Measurements from ENCODE around the gene TMPRSS15. TPM values are rescaled to one million over a fixed set of nuclear protein-coding genes. Genes with fewer than 3 reads are reported as not detected.

Gene TMPRSS15
- total and polyA plus RNA-seq, 11 donors, result not detected

DNA sequence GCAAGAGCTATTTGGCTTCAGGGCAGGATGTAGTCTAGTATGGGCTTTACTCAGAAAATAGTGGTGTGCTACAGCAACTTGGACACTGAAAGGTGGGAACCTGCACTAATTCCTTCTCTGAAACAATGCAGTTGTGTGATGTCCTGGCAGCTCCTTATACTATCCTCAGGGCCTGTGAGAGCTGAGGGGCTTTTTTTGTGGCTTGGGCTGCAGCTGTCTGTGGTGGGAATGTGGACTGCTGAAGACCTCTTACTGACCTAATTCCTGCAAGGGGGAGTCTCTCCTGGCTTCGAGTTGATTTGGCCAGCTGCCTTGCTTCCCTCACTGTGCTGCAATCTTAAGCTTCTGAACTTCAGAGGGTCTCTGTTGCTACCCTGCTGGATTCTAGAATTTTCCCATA is 181.2 kb downstream of the TMPRSS15 start:
- no peak for ATAC-seq

GRCh38 chr21:18220498-18220897 is 183.1 kb downstream of the TMPRSS15 start:
- H3K9me3 ChIP-seq, result peaks cover 0 to 32% (median 12%) of the 10 kb centered on the region in 12 donors
- no peak overlapping the region for H3K27ac ChIP-seq
- H3K4me1 ChIP-seq, result no peaks in the 10 kb centered on the region
- H3K36me3 ChIP-seq, result no peaks in the 10 kb centered on the region
- TF ChIP-seq CTCF (IDR thresholded peaks at IDR 0.05), result no peak
- no peaks in the 10 kb centered on the region for H3K27me3 ChIP-seq
- no peak for ATAC-seq
- intact Hi-C loops (cut with DNase I), result no loop called here
- no peak overlapping the region for H3K4me3 ChIP-seq
- DNase-seq, result no peak

More for the DNA sequence above, 181.2 kb downstream of the TMPRSS15 start:
- Histone ChIP-seq H3K4me3 (no peak overlapping the region), H3K27ac (no peak overlapping the region), H3K36me3 (no peaks in the 10 kb centered on the region), H3K27me3 (no peaks in the 10 kb centered on the region), H3K9me3 (peaks cover 0 to 32% (median 12%) of the 10 kb centered on the region in 12 donors), H3K4me1 (no peaks in the 10 kb centered on the region)
- intact Hi-C loops (cut with DNase I), result no loop called here
- no peak for DNase-seq
- TF ChIP-seq POLR2A (IDR thresholded peaks at IDR 0.05) (no peak), CTCF (IDR thresholded peaks at IDR 0.05) (no peak)
- WGBS, 4 donors, result 33 to 46% (median 35%) methylated on average over 1 of the region's 1 CpG

Other genes starting within 250 kb of the TMPRSS15 start
- under 1 TPM in 7 of 9 donors, not detected in 2; 0.16 to 0.58 (median 0.42) TPM for gene CHODL, start 159.0 kb downstream of the TMPRSS15 start, total RNA-seq
- gene CHODL, start 159.0 kb downstream of the TMPRSS15 start, polyA plus RNA-seq, result under 1 TPM; 0.15 to 0.22 TPM

Measured in heart left ventricle (tissue), 16 donors.